Gastrocnemius medialis (tissue), 4 donors: ENCODE data around the gene BRIX1. TPM values are rescaled to one million over a fixed set of nuclear protein-coding genes. Genes with fewer than 3 reads are reported as not detected.

Source experiments
- ATAC-seq, 2 donors: fragments of 150-250 bp; one replicate each; pipeline ENCODE4 v1.9.1; 2016
- DNase-seq, 2 donors: peaks; one replicate each; pipeline ENCODE4 v3.0.0-alpha.2; 2019
- H3K27ac ChIP-seq, 4 donors: fragments of 200-600 bp; sonication (generic); 1 replicate in 1 of 4; 2 replicates in 3 of 4; pipeline ENCODE4 v1.5.1; 2016 to 2018; ENCODE audit warnings: mild to moderate bottlenecking in 2 of 4, moderate library complexity in 1 of 4
- H3K27me3 ChIP-seq, 3 donors: fragments of 200-600 bp; sonication (generic) in 2 of 3; 1 replicate in 1 of 3; 2 replicates in 2 of 3; pipeline versions ENCODE4 v1.5.1 to v1.6.0; 2016 to 2019; ENCODE audit warnings: mild to moderate bottlenecking in 1 of 3, moderate library complexity in 1 of 3
- H3K36me3 ChIP-seq, 2 donors: fragments of 200-600 bp; sonication (generic) in 1 of 2; one replicate each; pipeline ENCODE4 v1.5.1; 2017 to 2018
- H3K4me1 ChIP-seq, 2 donors: fragments of 200-600 bp; sonication (generic) in 1 of 2; one replicate each; pipeline ENCODE4 v1.5.1; 2016 to 2017; ENCODE audit warnings: mild to moderate bottlenecking in 2 of 2
- H3K4me3 ChIP-seq, 4 donors: fragments of 200-600 bp; sonication (generic) in 3 of 4; 1 replicate in 1 of 4; 2 replicates in 3 of 4; pipeline ENCODE4 v1.5.1; 2016 to 2019; ENCODE audit warnings: mild to moderate bottlenecking in 2 of 4
- H3K9me3 ChIP-seq, 3 donors: fragments of 200-600 bp; sonication (generic) in 2 of 3; 1 replicate in 1 of 3; 2 replicates in 2 of 3; pipeline ENCODE4 v1.5.1; 2016 to 2019
- POLR2A ChIP-seq, 2 donors: fragments of 450-650 bp; IDR thresholded peaks; one replicate each; pipeline ENCODE4 v1.6.1; 2017; ENCODE audit warnings: antibody characterized with exemption in 2 of 2, mild to moderate bottlenecking in 2 of 2, moderate library complexity in 2 of 2
- in situ Hi-C, 4 donors: fragments of 200-750 bp; cut with MboI; loops; one replicate each; pipeline versions ENCODE4 v1.15.0 to v1.8.0; 2017; ENCODE audit warnings: low sequenced_read_pairs in 4 of 4
- intact Hi-C: fragments of 100-400 bp; cut with DNase I; formaldehyde crosslinking; loops from one replicate; pipeline ENCODE4 v1.15.1; 2023; ENCODE audit warnings: low total_unique reads
- total RNA-seq, 4 donors: library from RNA; depleted of rRNA; stranded (reverse); fragments of >200 nt; gene quantifications; one replicate each; pipeline versions ENCODE4 v1.1.0 to v1.2.3, GENCODE V29; 2016
- TF ChIP-seq, protein P1 (sequence below), 5 experiments: fragments of 450-650 bp in 3 of 5; fragments of 200-600 bp in 2 of 5; sonication (generic) in 2 of 5; IDR thresholded peaks in 4 of 5; conservative IDR thresholded peaks in 1 of 5; 1 replicate in 4 of 5; 2 replicates in 1 of 5; pipeline ENCODE4 v1.5.1; 2016 to 2019; ENCODE audit warnings: antibody characterized with exemption in 5 of 5, mild to moderate bottlenecking in 3 of 5, moderate library complexity in 3 of 5

BRIX1 gene
- total RNA-seq, 4 donors from 2014 or later, result 9.2 to 15.7 (median 12.0) TPM

DNA sequence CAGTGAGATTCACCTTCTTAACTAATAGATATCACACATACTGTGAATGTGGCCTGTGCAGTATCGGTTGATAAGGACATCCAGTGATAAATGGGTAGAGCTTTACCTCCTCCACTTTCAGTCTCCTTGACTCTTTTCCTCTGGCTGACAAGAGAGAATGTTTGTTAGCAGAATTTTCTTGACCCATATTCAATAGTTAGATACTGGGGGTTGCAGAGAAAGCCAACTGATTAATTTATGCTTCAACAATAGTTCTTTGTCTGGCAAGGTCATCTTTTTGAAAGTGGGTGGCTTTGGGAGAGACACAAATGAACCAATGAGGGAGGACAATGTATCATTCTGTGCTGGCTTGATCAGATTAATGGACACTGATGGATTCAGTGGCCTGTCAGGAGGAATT lies 46.3 kb upstream of the BRIX1 start:
- in situ Hi-C loops, result no loop called here
- intact Hi-C loops, result no loop called here
- Histone ChIP-seq H3K4me3 (no peak overlapping the region), H3K27me3 (no peaks in the 10 kb centered on the region), H3K9me3 (no peaks in the 10 kb centered on the region), H3K36me3 (no peaks in the 10 kb centered on the region), H3K27ac (no peak overlapping the region), H3K4me1 (no peaks in the 10 kb centered on the region)
- TF ChIP-seq, protein P1, sequence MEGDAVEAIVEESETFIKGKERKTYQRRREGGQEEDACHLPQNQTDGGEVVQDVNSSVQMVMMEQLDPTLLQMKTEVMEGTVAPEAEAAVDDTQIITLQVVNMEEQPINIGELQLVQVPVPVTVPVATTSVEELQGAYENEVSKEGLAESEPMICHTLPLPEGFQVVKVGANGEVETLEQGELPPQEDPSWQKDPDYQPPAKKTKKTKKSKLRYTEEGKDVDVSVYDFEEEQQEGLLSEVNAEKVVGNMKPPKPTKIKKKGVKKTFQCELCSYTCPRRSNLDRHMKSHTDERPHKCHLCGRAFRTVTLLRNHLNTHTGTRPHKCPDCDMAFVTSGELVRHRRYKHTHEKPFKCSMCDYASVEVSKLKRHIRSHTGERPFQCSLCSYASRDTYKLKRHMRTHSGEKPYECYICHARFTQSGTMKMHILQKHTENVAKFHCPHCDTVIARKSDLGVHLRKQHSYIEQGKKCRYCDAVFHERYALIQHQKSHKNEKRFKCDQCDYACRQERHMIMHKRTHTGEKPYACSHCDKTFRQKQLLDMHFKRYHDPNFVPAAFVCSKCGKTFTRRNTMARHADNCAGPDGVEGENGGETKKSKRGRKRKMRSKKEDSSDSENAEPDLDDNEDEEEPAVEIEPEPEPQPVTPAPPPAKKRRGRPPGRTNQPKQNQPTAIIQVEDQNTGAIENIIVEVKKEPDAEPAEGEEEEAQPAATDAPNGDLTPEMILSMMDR (IDR thresholded peaks at IDR 0.05 in 4 of 5, conservative IDR thresholded peaks at IDR 0.05 in 1 of 5), result no peak
- no peak for TF ChIP-seq POLR2A (IDR thresholded peaks at IDR 0.05)
- no peak for ATAC-seq
- no peak for DNase-seq

DNA sequence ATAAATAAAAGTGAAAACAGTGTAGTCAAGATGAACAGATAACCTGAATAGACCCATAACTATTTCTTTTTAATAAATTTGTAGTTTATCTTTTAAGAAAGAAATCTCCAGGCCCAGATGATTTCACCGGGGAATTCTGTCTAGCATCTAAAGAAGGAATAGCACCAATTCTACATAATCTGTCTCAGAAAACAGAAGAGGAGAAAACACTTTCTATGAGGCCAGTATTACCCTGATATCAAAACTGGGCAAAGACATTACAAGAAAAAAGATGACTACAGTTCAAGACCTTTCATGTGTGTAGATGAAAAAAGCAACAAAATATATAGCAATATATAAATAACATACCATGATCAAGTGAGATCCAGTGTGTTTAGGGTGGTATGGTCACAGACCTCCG lies 45.1 kb upstream of the BRIX1 start:
- H3K27ac ChIP-seq, result no peak overlapping the region
- ATAC-seq (no peak), DNase-seq (no peak)
- H3K4me1 ChIP-seq, result no peaks in the 10 kb centered on the region
- intact Hi-C loops, result no loop called here
- no peak for TF ChIP-seq POLR2A (IDR thresholded peaks at IDR 0.05)
- TF ChIP-seq, protein P1 (IDR thresholded peaks at IDR 0.05 in 4 of 5, conservative IDR thresholded peaks at IDR 0.05 in 1 of 5), result no peak
- no peak overlapping the region for H3K4me3 ChIP-seq
- H3K36me3 ChIP-seq, result no peaks in the 10 kb centered on the region
- no peaks in the 10 kb centered on the region for H3K27me3 ChIP-seq
- in situ Hi-C loops, result no loop called here
- H3K9me3 ChIP-seq, result no peaks in the 10 kb centered on the region

DNA sequence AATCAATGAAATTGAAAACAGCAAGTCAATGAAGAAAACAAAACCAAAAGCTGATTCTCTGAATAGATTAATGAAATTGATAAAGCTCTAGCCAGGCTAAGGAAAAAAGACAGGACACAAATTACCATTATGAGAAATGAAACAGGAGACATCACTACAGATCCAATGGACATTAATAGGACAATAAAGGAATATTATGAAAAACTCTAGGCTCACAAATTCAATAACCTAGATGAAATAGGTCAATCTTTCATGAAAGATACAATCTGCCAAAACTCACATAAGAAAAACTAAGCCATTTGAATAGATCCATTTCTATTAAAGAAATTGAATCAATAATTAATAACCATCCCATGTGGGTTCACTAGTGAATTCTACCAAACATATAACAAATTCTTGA lies 39.2 kb upstream of the BRIX1 start:
- DNase-seq, result no peak
- no peak overlapping the region for H3K27ac ChIP-seq
- no peak overlapping the region for H3K4me3 ChIP-seq
- ATAC-seq, result no peak
- in situ Hi-C loops (loop anchor here in 1 of 4 donors (25.0 kb wide), 1 partner anchor 389 kb away; no protein-coding TSS in a partner anchor), intact Hi-C loops (no loop called here)
- H3K9me3 ChIP-seq, result no peaks in the 10 kb centered on the region
- TF ChIP-seq, protein P1 (IDR thresholded peaks at IDR 0.05 in 4 of 5, conservative IDR thresholded peaks at IDR 0.05 in 1 of 5), result no peak
- no peak for TF ChIP-seq POLR2A (IDR thresholded peaks at IDR 0.05)
- no peaks in the 10 kb centered on the region for H3K4me1 ChIP-seq
- H3K27me3 ChIP-seq, result no peaks in the 10 kb centered on the region
- no peaks in the 10 kb centered on the region for H3K36me3 ChIP-seq

DNA sequence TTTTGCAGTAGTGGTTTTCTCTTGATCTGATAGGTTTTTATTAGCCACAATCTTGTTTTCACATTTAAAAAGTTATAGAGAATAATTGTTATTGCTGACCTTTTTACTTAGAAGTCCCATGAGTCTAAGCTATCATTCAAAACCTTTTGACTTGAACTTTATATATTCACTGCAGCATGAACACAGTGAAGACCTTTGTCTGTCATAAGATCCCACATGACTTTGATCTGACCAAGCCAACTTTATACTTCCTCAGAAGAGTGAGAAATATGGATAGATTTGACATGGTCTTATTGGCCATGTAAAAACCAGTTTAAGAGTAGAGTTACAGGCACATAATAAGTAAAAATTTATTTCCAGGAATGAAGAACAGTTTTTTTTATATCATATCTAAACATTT lies 34.3 kb upstream of the BRIX1 start:
- TF ChIP-seq, protein P1 (IDR thresholded peaks at IDR 0.05 in 4 of 5, conservative IDR thresholded peaks at IDR 0.05 in 1 of 5), result no peak
- TF ChIP-seq POLR2A (IDR thresholded peaks at IDR 0.05), result no peak
- ATAC-seq (no peak), DNase-seq (no peak)
- Histone ChIP-seq H3K27me3 (no peaks in the 10 kb centered on the region), H3K9me3 (no peaks in the 10 kb centered on the region), H3K27ac (no peak overlapping the region), H3K4me1 (no peaks in the 10 kb centered on the region), H3K36me3 (no peaks in the 10 kb centered on the region), H3K4me3 (no peak overlapping the region)
- intact Hi-C loops (no loop called here), in situ Hi-C loops (loop anchor here in 1 of 4 donors (25.0 kb wide), 1 partner anchor 394 kb away; no protein-coding TSS in a partner anchor)
